DND-41 (cell line): ENCODE results near the gene CDC42SE2.

Experiments
- EZH2 ChIP-seq: IDR thresholded peaks from 3 replicates; pipeline ENCODE4 v1.6.1; 2012; ENCODE audit warnings: borderline replicate concordance, low read depth, mild to moderate bottlenecking, moderate library complexity, low read length, inconsistent platforms; ENCODE audit not compliant: severe bottlenecking
- TF ChIP-seq, protein P1 (sequence below): IDR thresholded peaks from 2 replicates; pipeline ENCODE4 v1.5.1; 2012; ENCODE audit warnings: borderline replicate concordance, low read length, moderate library complexity, mild to moderate bottlenecking; ENCODE audit not compliant: poor library complexity, severe bottlenecking; ENCODE audit errors: extremely low read depth

- TF ChIP-seq, protein P1, sequence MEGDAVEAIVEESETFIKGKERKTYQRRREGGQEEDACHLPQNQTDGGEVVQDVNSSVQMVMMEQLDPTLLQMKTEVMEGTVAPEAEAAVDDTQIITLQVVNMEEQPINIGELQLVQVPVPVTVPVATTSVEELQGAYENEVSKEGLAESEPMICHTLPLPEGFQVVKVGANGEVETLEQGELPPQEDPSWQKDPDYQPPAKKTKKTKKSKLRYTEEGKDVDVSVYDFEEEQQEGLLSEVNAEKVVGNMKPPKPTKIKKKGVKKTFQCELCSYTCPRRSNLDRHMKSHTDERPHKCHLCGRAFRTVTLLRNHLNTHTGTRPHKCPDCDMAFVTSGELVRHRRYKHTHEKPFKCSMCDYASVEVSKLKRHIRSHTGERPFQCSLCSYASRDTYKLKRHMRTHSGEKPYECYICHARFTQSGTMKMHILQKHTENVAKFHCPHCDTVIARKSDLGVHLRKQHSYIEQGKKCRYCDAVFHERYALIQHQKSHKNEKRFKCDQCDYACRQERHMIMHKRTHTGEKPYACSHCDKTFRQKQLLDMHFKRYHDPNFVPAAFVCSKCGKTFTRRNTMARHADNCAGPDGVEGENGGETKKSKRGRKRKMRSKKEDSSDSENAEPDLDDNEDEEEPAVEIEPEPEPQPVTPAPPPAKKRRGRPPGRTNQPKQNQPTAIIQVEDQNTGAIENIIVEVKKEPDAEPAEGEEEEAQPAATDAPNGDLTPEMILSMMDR = no peak
- no peak for TF ChIP-seq EZH2
Observed at GRCh38 chr5:131266370-131267060, 2.7 kb downstream of the CDC42SE2 start.
